ENCODE measurements around the gene NIPBL. TPM values are rescaled to one million over a fixed set of nuclear protein-coding genes. Genes with fewer than 3 reads are reported as not detected.
"Not testable (repeated sequence)": the region's sequence is repeated elsewhere in the genome, so short reads cannot be mapped to it uniquely, and the experiment has no call there.

The NIPBL gene
- total RNA-seq, 1 donor from 2014 or later: 19.6 TPM

DNA sequence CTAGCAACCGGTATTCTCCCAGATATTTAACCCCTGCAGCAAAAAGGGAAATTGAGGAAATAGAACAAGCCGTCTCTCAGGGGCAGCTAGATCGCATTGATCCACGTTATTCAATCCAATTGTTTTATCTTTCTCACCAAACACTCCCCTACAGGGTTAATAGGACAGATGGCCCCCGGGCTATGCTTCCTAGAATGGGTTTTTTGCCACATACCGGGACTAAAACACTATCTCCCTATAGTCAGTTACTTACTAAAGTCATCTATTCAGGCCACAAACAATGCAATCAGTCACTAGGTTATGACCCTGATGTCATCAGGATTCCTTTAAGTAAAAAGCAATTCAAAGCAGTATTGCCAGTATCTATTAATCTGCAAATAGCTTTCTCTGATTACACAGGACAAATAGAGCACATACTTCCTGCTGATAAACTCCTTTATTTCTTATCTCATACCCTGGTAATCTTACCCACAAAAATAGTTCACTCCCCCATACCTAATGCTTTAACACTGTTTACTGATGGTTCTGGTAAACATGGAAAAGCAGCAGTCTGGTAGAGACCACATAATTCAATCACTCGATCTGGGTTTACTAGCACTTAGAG is 213.7 kb downstream of the NIPBL start:
- DNase-seq (ENCODE audit: low read depth in 2 of 2): no peak

DNA sequence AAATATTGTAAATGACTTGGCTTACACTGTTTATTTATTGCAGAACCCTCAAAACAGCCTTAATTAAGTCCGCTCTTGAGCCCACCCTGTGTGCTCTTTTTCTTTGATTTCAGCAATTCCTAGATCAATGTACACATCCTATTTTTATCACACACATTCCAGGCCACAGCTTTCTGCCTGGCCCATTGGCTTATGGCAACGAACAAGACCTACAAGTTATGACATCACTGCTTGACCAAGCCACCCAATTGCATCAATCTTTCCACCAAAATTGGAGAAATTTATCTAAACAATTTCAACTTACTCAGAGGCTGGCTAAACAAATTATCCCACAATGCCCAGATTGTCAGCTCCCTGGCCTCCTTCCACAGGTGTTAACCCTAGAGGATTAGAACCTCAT is 214.2 kb downstream of the NIPBL start:
- DNase-seq (ENCODE audit: low read depth in 2 of 2): no peak

- DNase-seq (ENCODE audit: low read depth in 2 of 2): not testable (repeated sequence)
Measured at GRCh38 chr5:37093795-37094194, 217.2 kb downstream of the NIPBL start.

GRCh38 chr5:37099267-37099666 is 222.7 kb downstream of the NIPBL start:
- DNase-seq (ENCODE audit: low read depth in 2 of 2): not testable (repeated sequence)

DNA sequence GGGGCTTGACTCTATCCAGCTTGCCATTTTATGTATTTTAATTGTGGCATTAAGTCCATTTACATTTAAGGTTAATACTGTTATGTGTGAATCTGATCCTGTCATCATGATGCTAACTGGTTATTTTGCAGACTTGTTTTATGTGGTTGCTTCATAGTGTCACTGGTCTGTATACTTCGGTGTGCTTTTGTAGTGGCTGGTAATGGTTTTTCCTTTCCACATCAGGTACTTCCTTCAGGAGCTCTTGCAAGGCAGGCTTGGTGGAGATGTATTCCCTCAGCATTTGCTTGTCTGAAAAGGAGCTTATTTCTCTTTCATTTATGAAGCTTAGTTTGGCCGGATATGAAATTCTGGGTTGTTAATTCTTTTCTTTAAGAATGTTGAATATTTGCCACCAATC is 226.7 kb downstream of the NIPBL start:
- no peak for DNase-seq (ENCODE audit: low read depth in 2 of 2)

DNA sequence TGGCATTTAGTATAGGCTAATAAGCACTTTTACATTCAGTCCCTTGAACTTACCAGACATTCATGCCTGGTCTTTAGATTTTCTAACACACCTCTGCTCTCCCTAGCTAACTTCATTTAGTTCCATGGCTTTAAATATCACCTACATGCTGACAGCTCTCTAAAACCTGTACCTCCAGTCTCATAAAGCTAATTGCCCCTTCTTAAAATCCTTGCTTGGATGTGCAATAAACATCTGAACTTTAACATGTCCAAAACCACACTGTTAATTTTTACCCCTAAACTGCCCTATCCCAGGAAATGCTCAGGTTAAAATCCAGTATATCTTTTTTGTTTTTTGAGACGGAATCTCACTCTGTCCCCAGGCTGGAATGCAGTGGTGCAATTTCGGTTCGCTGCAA is 232.8 kb downstream of the NIPBL start:
- no peak for DNase-seq (ENCODE audit: low read depth in 2 of 2)

- no peak for DNase-seq (ENCODE audit: low read depth in 2 of 2)
Measured at GRCh38 chr5:37110135-37110534, 233.6 kb downstream of the NIPBL start.

GRCh38 chr5:37111426-37112382 is 235.1 kb downstream of the NIPBL start:
- DNase-seq (ENCODE audit: low read depth in 2 of 2): no peak

- DNase-seq (ENCODE audit: low read depth in 2 of 2): no peak
Measured at GRCh38 chr5:37112383-37112991, 235.9 kb downstream of the NIPBL start.

Measured in dermis microvascular lymphatic vessel endothelial cell (primary cell).